Measurements from ENCODE around the gene BCKDK.
"Not testable (repeated sequence)": the region's sequence is repeated elsewhere in the genome, so short reads cannot be mapped to it uniquely, and the experiment has no call there.

BCKDK gene

DNA sequence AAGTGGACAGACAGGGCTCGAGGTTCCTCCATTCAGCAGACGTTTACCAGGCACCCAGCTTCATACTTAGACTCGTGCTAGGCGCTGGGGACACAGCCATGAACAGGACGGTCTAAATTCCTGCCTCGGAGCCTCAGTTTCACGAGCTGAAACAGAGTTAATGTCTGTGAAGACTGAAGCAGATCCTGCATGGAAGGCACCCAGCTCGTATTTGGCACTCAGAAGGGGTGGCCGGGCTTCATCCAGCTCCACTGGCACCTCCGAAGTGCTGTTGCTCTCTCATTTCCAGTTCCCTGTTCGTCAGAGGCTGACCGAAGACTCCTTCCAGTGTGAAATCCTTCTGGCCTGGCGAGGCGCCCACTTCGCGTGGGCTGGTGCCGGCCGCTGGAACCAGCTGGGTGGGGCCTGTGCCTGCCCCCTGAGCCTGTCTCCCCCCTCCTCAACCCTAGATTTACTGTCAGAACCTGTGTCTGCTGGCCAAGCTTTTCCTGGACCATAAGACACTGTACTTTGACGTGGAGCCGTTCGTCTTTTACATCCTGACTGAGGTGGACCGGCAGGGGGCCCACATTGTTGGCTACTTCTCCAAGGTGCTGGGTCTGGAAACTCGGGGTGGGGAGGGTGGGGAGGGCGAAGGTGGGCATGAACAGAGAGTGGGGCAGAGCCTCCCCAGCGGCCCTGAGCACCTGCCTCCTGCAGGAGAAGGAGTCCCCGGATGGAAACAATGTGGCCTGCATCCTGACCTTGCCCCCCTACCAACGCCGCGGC, 21.6 kb downstream of the BCKDK start:
- DNase-seq: no peak

DNA sequence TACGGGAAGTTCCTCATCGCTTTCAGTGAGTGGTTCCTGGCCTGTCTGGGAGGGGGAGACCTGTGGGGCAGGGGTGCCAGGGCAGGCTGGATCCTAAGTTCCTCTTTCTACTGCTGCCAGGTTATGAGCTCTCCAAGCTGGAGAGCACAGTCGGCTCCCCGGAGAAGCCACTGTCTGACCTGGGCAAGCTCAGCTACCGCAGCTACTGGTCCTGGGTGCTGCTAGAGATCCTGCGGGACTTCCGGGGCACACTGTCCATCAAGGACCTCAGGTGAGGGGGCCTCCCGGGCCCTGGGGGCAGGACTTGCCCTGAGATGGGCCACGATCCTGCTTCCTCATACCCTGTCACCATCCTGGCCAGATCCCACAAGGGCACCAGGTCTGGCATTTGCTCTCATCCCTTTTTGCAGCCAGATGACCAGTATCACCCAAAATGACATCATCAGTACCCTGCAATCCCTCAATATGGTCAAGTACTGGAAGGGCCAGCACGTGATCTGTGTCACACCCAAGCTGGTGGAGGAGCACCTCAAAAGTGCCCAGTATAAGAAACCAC, 22.2 kb downstream of the BCKDK start:
- no peak for DNase-seq

GRCh38 chr16:31130899-31131298, 22.7 kb downstream of the BCKDK start:
- DNase-seq: no peak

DNA sequence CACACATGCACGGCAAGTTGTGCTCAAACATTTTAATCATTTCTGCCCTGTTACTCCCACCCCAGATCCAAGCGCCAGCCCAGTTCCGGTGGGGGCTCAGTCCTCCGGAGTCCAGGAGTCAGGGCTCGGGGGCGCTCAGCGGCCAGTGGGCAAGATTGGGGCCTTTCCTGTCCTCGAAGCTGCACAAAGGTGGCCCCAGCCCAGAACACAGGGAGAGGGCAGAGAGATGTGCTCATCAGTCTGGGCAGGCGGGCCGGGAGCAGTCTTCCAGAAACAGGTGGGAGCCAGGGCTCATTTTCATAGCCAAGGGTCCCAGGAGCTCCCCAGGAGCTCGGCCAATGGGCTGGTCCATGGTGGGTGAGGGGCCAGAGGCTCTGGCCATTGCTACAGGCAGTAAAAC, 23.2 kb downstream of the BCKDK start:
- DNase-seq: no peak

- DNase-seq: no peak
Observed at GRCh38 chr16:31131841-31132271, 23.7 kb downstream of the BCKDK start.

DNA sequence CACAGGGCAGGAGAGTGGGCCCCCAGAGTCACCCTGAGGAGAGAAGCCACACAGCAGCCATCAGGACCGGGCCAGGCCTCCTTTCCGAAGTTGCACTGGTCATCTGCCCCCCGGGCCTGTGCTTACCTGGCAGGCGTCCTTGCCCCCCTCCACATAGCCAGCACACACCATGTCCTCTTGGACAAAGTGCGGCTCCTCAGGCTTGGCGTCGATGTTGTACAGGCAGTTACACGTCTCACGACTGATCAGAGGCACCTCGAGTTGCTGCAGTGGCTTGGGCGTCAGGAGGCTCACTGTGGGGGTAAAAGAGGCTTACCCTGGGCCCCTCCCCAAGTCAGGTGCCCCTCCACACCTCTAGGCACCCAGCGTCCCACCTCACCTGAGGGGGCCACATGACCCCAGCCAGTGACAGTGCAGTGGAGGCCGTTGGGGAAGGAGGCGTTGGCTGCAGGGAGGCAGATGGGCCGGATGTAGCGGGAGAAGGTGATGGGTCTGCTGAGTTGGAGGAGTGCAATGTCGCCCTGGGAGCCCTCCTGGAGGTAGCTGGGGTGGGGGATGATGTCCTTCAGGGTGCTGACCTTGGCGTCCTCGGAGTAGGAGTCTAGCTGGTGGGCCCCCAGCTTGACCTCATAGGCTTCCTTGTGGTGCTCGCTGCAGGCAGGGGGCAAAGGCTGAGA, 24.3 kb downstream of the BCKDK start:
- DNase-seq: no peak

GRCh38 chr16:31133046-31133501, 24.9 kb downstream of the BCKDK start:
- DNase-seq: no peak

DNA sequence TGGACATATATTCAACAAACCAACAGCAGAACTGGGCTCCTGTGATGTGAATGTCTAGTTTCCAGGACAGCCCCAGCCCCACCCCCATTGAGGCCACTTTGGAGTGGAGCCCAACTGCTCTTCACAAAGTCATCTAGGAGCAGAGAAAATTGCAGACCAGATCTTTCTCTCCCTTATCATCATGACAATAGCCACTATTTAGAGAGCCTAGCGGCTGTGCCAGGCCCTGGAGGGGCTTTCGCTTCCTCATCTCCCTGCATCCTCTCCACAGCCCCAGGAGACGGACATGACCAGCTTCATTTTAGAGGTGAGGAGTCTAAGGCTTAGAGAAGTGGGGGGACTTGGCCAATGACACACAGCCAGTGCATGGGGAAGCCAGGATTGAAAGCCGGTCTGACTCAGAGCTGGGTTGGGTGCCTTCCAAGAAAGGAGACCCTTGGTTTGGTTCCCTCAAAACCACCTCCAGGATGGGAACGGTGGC, 25.9 kb downstream of the BCKDK start:
- DNase-seq: no peak

- DNase-seq: no peak
Observed at GRCh38 chr16:31134625-31135534, 26.7 kb downstream of the BCKDK start.

- no peak for DNase-seq
Observed at GRCh38 chr16:31135535-31136286, 27.5 kb downstream of the BCKDK start, which contains the start of gene PRSS8. Gene PRSS8 (minus strand): TSS chr16:31135727. CDS start chr16:31135498, 229 bp downstream.

- no peak for DNase-seq
Observed at GRCh38 chr16:31136287-31136662, 28.1 kb downstream of the BCKDK start.

- DNase-seq: not testable (repeated sequence)
Observed at GRCh38 chr16:31136822-31137499, 28.8 kb downstream of the BCKDK start.

DNA sequence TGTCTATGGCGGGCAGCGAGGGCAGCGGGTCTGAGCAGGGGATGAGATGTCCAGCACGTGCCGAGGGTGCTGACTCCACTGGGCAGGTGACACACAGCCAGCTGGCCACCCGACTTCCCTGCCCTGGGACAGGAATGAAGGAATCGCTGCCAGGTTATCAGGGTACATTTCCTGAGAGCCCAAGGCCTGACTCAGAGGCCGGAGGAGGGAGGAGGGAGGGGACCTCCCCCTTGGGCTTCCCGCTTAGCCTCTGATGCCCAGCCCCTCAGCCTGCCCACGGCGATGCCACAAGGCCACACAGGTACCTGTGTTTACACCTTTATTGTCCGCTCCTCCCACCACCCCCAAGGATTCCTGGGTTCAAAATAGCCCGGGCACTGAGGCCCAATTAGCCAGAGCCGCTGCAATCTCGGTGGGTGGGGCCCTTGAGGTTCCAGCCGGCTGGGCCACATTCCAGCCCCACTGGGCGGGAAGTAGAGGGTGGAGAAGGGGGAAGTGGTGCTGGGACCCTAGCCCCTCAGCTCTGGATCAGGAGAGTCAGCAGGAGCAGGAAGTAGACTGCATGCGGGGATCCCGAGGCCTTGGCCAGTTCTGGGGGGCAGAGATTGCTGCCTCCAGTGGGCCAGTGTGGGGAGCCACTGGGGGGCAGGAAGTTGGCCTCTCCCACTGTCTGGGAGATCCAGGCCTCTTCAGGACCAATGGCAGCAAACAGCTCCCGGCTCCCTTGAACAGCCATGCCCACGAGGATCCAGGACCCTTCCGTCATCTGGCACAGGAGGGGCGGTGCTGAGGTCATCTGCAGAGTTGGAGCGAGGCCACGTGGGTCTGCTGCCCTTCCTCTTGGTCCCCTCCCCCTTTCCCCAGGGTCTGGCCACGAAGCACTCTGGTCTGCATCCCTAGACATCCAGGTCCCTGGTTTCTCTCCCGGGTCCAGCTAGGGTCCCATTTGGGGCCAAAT, 30.7 kb downstream of the BCKDK start:
- peak; percentile 57 for DNase-seq

- DNase-seq: not testable (repeated sequence)
Observed at GRCh38 chr16:31141071-31141469, 32.9 kb downstream of the BCKDK start.

GRCh38 chr16:31141489-31142108, 33.4 kb downstream of the BCKDK start:
- DNase-seq: no peak

GRCh38 chr16:31142109-31143010, 34.2 kb downstream of the BCKDK start:
- peak; percentile 98 for DNase-seq

GRCh38 chr16:31143011-31143693, 35.0 kb downstream of the BCKDK start:
- no peak for DNase-seq

GRCh38 chr16:31143694-31144148, 35.5 kb downstream of the BCKDK start:
- DNase-seq: no peak

All from HCEC 1CT (cell line).